ENCODE results near the gene TTC34. TPM values are rescaled to one million over a fixed set of nuclear protein-coding genes. Genes with fewer than 3 reads are reported as not detected.
A peak's percentile ranks its signal among the peaks of the same experiment; 100 is the strongest.

TTC34 gene
- total and polyA plus RNA-seq, 2 donors from 2014 or later = 0.15 to 2.4 TPM

GRCh38 chr1:2606881-2607621 lies 194.4 kb downstream of the TTC34 start:
- Histone ChIP-seq H3K27me3 (ENCODE audit: control insufficient read depth, insufficient read depth, low read length) (no peaks in the 10 kb centered on the region), H3K9me3 (ENCODE audit: control insufficient read depth in 2 of 3, insufficient read depth in 1 of 3, low read length in 3 of 3) (no peaks in the 10 kb centered on the region), H3K36me3 (ENCODE audit: control insufficient read depth in 2 of 3, insufficient read depth in 3 of 3, low read length in 3 of 3) (no peaks in the 10 kb centered on the region), H3K27ac (ENCODE audit: low read depth in 2 of 2, low read length in 2 of 2) (no peak overlapping the region), H3K4me3 (ENCODE audit: low read length in 3 of 3) (no peak overlapping the region), H3K4me1 (ENCODE audit: control insufficient read depth in 2 of 3, insufficient read depth in 2 of 3, low read depth in 1 of 3, low read length in 3 of 3) (no peaks in the 10 kb centered on the region), H3K9ac (ENCODE audit: low read length in 3 of 3) (no peak overlapping the region)
- DNase-seq (peak in 4 of 5 donors; percentile 10 to 76 (median 28)), FAIRE-seq (no peak)
- intact Hi-C loops (cut with DNase I) = no loop called here
- TF ChIP-seq, protein P1, sequence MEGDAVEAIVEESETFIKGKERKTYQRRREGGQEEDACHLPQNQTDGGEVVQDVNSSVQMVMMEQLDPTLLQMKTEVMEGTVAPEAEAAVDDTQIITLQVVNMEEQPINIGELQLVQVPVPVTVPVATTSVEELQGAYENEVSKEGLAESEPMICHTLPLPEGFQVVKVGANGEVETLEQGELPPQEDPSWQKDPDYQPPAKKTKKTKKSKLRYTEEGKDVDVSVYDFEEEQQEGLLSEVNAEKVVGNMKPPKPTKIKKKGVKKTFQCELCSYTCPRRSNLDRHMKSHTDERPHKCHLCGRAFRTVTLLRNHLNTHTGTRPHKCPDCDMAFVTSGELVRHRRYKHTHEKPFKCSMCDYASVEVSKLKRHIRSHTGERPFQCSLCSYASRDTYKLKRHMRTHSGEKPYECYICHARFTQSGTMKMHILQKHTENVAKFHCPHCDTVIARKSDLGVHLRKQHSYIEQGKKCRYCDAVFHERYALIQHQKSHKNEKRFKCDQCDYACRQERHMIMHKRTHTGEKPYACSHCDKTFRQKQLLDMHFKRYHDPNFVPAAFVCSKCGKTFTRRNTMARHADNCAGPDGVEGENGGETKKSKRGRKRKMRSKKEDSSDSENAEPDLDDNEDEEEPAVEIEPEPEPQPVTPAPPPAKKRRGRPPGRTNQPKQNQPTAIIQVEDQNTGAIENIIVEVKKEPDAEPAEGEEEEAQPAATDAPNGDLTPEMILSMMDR (IDR thresholded peaks at IDR 0.05; ENCODE audit: borderline replicate concordance, extremely low read depth, insufficient read depth) = no peak

DNA sequence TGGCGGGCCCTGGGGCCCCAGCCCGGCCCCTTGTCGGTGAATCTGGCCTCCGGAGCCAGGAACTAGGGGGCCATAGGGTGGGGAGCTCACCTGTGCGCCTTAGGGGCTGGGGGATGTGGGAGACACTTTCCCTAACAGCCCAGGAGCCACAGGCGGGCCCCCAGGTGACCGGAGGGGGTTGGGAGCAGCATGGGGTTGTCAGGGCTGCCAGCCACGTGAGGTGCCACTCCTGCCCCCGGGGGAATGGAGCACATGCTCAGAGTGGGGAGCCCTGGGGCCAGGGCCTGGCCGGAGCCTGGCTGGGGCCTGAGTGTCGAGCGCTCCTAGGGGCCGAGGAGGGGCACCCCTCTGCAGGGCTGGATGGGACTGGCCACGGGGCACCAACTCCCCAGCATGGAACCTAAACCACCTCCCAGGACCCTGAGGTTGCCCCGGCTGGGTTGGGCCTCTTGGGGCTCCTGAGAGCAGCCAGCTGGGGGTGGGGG lies 195.1 kb downstream of the TTC34 start:
- H3K27ac ChIP-seq (ENCODE audit: low read depth in 2 of 2, low read length in 2 of 2) = no peak overlapping the region
- DNase-seq = peak in 3 of 5 donors; percentile 9 to 69 (median 41)
- no peaks in the 10 kb centered on the region for H3K9me3 ChIP-seq (ENCODE audit: control insufficient read depth in 2 of 3, insufficient read depth in 1 of 3, low read length in 3 of 3)
- H3K36me3 ChIP-seq (ENCODE audit: control insufficient read depth in 2 of 3, insufficient read depth in 3 of 3, low read length in 3 of 3) = no peaks in the 10 kb centered on the region
- no peaks in the 10 kb centered on the region for H3K4me1 ChIP-seq (ENCODE audit: control insufficient read depth in 2 of 3, insufficient read depth in 2 of 3, low read depth in 1 of 3, low read length in 3 of 3)
- intact Hi-C loops (cut with DNase I) = no loop called here
- TF ChIP-seq, protein P1 (IDR thresholded peaks at IDR 0.05; ENCODE audit: borderline replicate concordance, extremely low read depth, insufficient read depth) = no peak
- no peak overlapping the region for H3K4me3 ChIP-seq (ENCODE audit: low read length in 3 of 3)
- H3K9ac ChIP-seq (ENCODE audit: low read length in 3 of 3) = no peak overlapping the region
- no peaks in the 10 kb centered on the region for H3K27me3 ChIP-seq (ENCODE audit: control insufficient read depth, insufficient read depth, low read length)
- FAIRE-seq = no peak

DNA sequence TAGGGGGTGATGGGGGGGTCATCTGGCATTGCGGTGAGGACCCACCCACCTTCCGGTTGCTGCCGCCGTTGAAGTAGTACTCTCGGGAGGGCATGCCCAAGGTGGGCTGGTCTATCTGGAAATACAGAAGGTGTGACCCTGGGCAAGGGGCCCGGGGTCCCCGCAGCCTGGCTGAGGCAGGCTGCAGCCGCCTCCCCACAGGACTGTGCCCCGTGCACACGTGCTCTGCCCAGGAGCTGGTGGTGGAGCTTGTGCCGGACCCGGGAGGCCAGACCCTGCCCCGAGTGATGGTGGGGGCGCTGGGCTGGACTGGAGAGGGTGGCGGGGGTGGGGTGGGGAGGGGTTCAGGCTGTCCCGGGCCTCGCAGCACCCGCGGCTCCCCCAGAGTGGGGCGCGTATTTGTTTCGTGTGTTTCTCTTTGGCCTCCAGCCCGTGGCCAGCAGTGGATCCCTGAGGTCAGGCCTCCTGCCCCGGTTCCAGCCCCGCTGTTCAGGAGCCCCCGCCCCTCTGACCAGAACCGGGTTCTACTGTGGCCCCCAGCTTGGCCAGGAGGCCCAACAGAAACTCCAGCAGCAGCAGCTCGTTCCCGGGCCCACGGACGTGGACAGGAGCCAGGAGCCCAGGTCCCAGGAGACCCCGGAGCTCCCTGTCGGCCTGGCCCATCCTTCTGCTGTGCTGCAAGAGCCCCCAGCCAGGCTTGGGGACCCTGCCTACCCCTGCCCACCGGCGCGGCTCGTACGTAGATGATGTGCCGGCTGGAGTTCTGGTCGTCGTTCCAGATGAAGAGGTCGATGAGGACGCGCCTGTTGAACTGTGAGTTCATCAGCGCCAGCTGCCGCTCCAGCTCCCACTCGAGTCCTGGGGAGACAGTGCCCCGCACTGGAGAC lies 195.7 kb downstream of the TTC34 start:
- FAIRE-seq (no peak), DNase-seq (peak in 3 of 5 donors; percentile 7 to 77 (median 40))
- H3K27ac ChIP-seq (ENCODE audit: low read depth in 2 of 2, low read length in 2 of 2) = no peak overlapping the region
- no peaks in the 10 kb centered on the region for H3K4me1 ChIP-seq (ENCODE audit: control insufficient read depth in 2 of 3, insufficient read depth in 2 of 3, low read depth in 1 of 3, low read length in 3 of 3)
- no peaks in the 10 kb centered on the region for H3K27me3 ChIP-seq (ENCODE audit: control insufficient read depth, insufficient read depth, low read length)
- H3K9me3 ChIP-seq (ENCODE audit: control insufficient read depth in 2 of 3, insufficient read depth in 1 of 3, low read length in 3 of 3) = no peaks in the 10 kb centered on the region
- no peaks in the 10 kb centered on the region for H3K36me3 ChIP-seq (ENCODE audit: control insufficient read depth in 2 of 3, insufficient read depth in 3 of 3, low read length in 3 of 3)
- H3K9ac ChIP-seq (ENCODE audit: low read length in 3 of 3) = no peak overlapping the region
- TF ChIP-seq, protein P1 (IDR thresholded peaks at IDR 0.05; ENCODE audit: borderline replicate concordance, extremely low read depth, insufficient read depth) = no peak
- intact Hi-C loops (cut with DNase I) = no loop called here
- H3K4me3 ChIP-seq (ENCODE audit: low read length in 3 of 3) = no peak overlapping the region
